Endothelial cell of umbilical vein (primary cell): ENCODE data around the gene OR51L1.

Source experiments
- CTCF ChIP-seq, 2 donors: IDR thresholded peaks; 1 replicate in 1 of 2; 2 replicates in 1 of 2; pipeline ENCODE4 v1.5.1; 2011; ENCODE audit warnings: low read length in 2 of 2, mild to moderate bottlenecking in 2 of 2, moderate library complexity in 2 of 2, control low read depth in 1 of 2, inconsistent platforms in 1 of 2, low read depth in 1 of 2; ENCODE audit not compliant: insufficient read depth in 1 of 2; ENCODE audit errors: extremely low read depth in 1 of 2
- EZH2 ChIP-seq: IDR thresholded peaks from 2 replicates; pipeline ENCODE4 v1.6.1; 2012; ENCODE audit warnings: borderline replicate concordance, low read depth, mild to moderate bottlenecking, moderate library complexity, low read length, inconsistent platforms; ENCODE audit not compliant: severe bottlenecking
- FOS ChIP-seq: IDR thresholded peaks from 2 replicates; pipeline ENCODE4 v1.6.1; 2011; ENCODE audit warnings: mild to moderate bottlenecking, low read length, moderate library complexity, borderline replicate concordance; ENCODE audit not compliant: insufficient read depth
- GATA2 ChIP-seq: IDR thresholded peaks from 2 replicates; pipeline ENCODE4 v1.7.0; 2011; ENCODE audit warnings: low read depth, mild to moderate bottlenecking, moderate library complexity, mixed read lengths, low read length; ENCODE audit not compliant: insufficient read length, insufficient read depth
- MAX ChIP-seq: IDR thresholded peaks from 2 replicates; pipeline ENCODE4 v1.6.1; 2011; ENCODE audit not compliant: insufficient read depth, insufficient read length
- MYC ChIP-seq: IDR thresholded peaks from one replicate; pipeline ENCODE4 v1.6.1; 2011; ENCODE audit warnings: mild to moderate bottlenecking, low read depth, low read length
- POLR2A ChIP-seq: IDR thresholded peaks from 2 replicates; pipeline ENCODE4 v1.6.1; 2012; ENCODE audit warnings: low read depth, mild to moderate bottlenecking, control low read depth, low read length
- POLR2AphosphoS5 ChIP-seq: IDR thresholded peaks from 2 replicates; pipeline ENCODE4 v1.6.1; 2012; ENCODE audit warnings: low read depth, mild to moderate bottlenecking, control low read depth, low read length, moderate library complexity; ENCODE audit not compliant: insufficient read depth

GRCh38 chr11:5043380-5043779 lies 48.7 kb downstream of the OR51L1 start:
- no peak for TF ChIP-seq CTCF (IDR thresholded peaks at IDR 0.05; ENCODE audit: extremely low read depth in 1 of 2, insufficient read depth in 1 of 2, low read depth in 1 of 2, low read length in 2 of 2)
- TF ChIP-seq EZH2, result no peak
- no peak for TF ChIP-seq POLR2AphosphoS5
- no peak for TF ChIP-seq POLR2A
- TF ChIP-seq FOS, result no peak
- no peak for TF ChIP-seq MAX
- TF ChIP-seq GATA2, result no peak
- no peak for TF ChIP-seq MYC
